Measurements from ENCODE around the gene ATP11B.

Gene ATP11B

GRCh38 chr3:182919866-182920357, 126.6 kb downstream of the ATP11B start:
- DNase-seq (ENCODE audit: insufficient read length, low spot score): no peak
- TF ChIP-seq POLR2A (IDR thresholded peaks at IDR 0.05; ENCODE audit: low read depth, low read length): no peak
- FAIRE-seq: peak; percentile 36

DNA sequence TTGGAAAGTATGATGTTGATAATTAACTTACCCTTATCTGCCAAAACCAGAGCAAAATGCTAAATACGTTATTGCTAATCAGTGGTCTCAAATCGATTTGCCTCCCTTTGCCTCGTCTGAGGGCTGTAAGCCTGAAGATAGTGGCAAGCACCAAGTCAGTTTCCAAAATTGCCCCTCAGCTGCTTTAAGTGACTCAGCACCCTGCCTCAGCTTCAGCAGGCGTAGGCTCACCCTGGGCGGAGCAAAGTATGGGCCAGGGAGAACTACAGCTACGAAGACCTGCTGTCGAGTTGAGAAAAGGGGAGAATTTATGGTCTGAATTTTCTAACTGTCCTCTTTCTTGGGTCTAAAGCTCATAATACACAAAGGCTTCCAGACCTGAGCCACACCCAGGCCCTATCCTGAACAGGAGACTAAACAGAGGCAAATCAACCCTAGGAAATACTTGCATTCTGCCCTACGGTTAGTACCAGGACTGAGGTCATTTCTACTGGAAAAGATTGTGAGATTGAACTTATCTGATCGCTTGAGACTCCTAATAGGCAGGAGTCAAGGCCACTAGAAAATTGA, 127.3 kb downstream of the ATP11B start:
- TF ChIP-seq POLR2A (IDR thresholded peaks at IDR 0.05; ENCODE audit: low read depth, low read length): no peak
- DNase-seq (ENCODE audit: insufficient read length, low spot score): no peak
- peak; percentile 80 for FAIRE-seq

DNA sequence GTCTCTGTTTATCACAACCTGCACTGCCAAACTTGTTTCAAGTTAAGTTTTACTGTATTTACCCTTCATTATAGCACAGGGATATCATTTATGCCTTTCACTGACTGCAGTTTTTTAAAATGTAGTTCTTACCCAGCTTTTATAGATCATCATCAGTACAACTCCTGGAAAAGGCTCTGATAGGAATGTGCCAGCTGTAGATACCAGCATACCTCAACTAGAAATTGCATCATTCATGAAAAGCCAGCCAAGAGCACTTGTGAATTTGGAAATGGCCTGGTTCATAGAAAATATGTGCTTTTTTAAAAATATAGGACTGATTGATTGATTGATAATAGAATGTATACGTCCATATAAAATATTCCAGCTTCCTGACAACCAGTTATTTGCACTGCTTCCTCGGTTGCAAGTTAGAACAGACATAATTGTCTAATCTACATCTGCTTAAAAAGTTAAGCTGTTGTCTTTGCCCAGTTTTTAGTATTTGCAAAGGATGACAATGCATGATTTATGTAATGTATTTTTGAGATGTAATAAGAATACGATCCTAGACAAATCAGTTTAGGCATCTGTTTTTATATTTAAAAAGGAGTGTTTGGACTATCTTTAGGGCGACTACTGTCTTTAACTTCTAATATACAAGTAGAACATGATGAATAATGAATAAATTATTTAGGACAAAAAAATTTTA, 128.5 kb downstream of the ATP11B start:
- FAIRE-seq (peak; percentile 67), DNase-seq (ENCODE audit: insufficient read length, low spot score) (no peak)
- no peak for TF ChIP-seq POLR2A (IDR thresholded peaks at IDR 0.05; ENCODE audit: low read depth, low read length)

DNA sequence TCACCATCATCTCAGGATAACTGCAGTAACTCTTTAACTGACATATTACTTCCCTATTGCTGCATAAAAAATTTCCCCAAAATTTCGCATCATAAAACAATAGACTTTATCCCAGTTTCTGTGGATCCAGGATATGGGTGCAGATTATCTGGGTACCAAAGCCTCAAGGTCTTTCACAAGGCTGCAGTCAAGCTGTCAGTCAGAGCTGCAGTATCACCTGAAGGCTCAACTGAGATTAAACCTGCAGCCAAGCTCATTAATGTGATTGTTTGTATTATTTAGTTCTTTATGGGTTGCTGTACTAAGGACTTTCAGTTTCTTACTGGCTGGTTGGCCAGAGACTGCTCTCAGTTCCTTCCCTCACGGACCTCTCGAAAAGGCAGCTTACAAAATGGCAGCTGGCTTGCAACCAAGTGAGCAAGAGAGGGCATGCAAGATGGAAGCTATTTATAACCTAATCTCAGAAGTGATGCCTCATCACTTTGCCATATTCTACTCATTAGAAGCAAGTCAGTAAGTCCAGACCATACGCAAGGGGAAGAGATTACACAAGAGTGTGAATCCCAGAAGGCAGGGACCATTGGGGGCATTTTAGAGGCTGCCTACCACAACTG, 132.1 kb downstream of the ATP11B start:
- no peak for DNase-seq (ENCODE audit: insufficient read length, low spot score)
- peak; percentile 70 for FAIRE-seq
- TF ChIP-seq POLR2A (IDR thresholded peaks at IDR 0.05; ENCODE audit: low read depth, low read length): no peak

- TF ChIP-seq POLR2A (IDR thresholded peaks at IDR 0.05; ENCODE audit: low read depth, low read length): no peak
- DNase-seq (ENCODE audit: insufficient read length, low spot score) (no peak), FAIRE-seq (no peak)
Measured at GRCh38 chr3:182925944-182926337, 132.6 kb downstream of the ATP11B start.

DNA sequence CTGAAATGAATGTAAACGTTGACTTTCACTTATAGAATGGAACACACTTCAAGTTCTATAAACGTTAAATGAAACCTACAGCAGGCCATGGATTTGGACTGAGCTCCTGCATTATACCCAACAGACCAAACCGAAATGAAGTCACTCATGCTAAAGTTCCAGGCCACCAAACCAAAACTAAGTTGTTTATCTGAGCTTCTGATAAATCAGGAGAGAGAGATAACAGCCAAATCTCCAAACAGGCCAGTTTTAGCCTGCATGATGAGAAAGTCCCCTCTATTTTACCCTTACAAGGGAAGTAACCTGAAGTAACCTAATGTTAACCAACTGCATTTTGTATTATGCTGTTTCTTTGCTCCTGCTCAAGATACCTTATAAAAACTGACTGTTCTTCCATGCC, 142.5 kb downstream of the ATP11B start:
- no peak for DNase-seq (ENCODE audit: insufficient read length, low spot score)
- no peak for TF ChIP-seq POLR2A (IDR thresholded peaks at IDR 0.05; ENCODE audit: low read depth, low read length)
- no peak for FAIRE-seq

DNA sequence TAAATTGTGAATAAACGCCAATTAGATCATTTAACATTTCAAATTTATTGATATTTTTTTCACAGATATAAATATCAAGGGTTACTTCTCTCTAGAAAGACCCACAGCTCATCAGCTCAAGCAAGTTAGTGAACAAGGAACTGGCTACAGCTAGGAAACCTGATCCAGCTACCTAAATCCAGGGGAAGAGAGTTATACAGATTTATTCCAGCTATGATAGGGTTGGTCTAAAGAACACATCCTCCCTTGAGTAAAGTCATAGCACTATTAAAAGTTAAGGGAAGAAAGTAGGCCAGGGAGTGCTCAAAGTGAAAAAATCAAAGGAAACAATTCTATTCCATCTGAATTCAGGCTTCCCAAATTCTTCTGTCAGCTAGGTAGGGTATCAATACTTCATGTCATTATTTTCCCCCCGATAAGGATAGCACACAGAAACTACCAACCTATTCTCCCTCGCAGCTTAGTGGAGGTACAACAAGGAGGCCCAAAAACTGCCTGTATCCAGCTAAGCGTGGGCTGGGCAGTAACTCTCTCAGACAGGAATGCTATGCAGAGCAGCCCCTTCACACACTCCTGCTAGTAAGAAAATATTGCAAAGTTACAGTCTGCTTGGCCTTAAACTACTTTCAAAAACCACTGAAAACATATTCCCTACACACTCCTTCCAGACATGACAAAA, 143.1 kb downstream of the ATP11B start:
- no peak for DNase-seq (ENCODE audit: insufficient read length, low spot score)
- FAIRE-seq: peak; percentile 45
- no peak for TF ChIP-seq POLR2A (IDR thresholded peaks at IDR 0.05; ENCODE audit: low read depth, low read length)

DNA sequence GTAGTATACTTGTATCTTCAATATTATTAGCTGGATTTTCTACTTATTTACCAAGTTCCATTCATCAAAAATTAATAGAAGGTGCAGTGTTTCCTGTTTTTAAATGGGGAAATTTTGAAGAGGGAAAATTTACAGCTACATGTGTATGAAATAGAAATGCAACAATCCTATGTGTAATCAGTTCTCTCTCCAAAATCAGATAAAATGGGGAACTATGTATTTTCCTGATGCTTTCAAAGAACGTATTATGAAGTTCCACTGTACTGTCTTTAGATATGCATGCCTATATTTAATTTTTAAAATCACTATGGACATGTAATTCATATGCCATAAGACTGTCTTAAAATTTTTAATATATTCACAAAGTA, 143.6 kb downstream of the ATP11B start:
- FAIRE-seq (no peak), DNase-seq (ENCODE audit: insufficient read length, low spot score) (no peak)
- TF ChIP-seq POLR2A (IDR thresholded peaks at IDR 0.05; ENCODE audit: low read depth, low read length): no peak

- peak; percentile 75 for FAIRE-seq
- no peak for TF ChIP-seq POLR2A (IDR thresholded peaks at IDR 0.05; ENCODE audit: low read depth, low read length)
- no peak for DNase-seq (ENCODE audit: insufficient read length, low spot score)
Measured at GRCh38 chr3:182937293-182938051, 144.2 kb downstream of the ATP11B start.

DNA sequence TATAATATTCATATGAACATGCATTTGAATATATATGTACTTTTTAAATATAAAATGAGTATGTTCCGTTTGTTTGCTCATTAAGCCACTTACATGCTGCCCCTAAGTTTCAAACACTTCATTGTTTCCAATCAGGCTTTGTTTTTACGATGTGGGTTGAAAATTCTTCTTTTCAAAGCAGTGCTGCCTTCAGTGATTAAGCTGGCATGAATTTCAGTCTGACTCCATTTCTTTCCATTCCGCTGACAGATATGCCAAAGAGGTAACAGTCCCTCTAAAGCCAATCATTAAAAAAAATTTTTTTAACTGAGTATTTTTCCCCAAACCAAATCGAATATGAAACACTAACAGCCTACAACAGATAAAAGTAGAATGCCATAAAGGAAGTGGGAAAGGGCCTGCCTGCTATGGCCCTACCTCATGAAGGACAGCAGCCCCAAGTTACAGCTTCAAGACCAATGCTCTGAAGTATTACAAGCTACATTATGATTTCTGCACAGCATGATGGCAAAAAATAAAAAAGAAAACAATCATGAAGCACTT, 147.0 kb downstream of the ATP11B start:
- no peak for TF ChIP-seq POLR2A (IDR thresholded peaks at IDR 0.05; ENCODE audit: low read depth, low read length)
- no peak for DNase-seq (ENCODE audit: insufficient read length, low spot score)
- no peak for FAIRE-seq

GRCh38 chr3:182941719-182942118, 148.4 kb downstream of the ATP11B start:
- no peak for DNase-seq (ENCODE audit: insufficient read length, low spot score)
- FAIRE-seq: no peak

GRCh38 chr3:182947888-182948287, 154.6 kb downstream of the ATP11B start:
- DNase-seq (ENCODE audit: insufficient read length, low spot score) (no peak), FAIRE-seq (peak; percentile 41)
- TF ChIP-seq POLR2A (IDR thresholded peaks at IDR 0.05; ENCODE audit: low read depth, low read length): no peak

More at GRCh38 chr3:182941719-182942118, 148.4 kb downstream of the ATP11B start:
- TF ChIP-seq POLR2A (IDR thresholded peaks at IDR 0.05; ENCODE audit: low read depth, low read length): no peak

DNA sequence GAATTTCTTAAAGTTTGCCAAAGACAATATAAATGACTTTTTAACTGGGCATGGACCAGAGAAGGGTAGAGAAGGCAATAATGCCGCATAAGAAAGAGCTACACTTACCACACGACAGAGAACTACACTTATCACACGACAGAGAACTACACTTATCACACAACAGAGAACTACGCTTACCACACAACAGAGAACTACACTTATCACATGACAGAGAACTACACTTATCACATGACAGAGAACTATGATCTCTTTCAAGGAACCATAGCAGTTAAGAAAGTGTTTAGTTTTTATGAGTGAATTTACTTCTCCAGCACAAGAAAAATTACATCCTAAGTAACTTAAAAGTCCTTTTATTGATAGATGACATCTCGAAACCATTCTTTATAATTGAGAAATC, 155.0 kb downstream of the ATP11B start:
- no peak for TF ChIP-seq POLR2A (IDR thresholded peaks at IDR 0.05; ENCODE audit: low read depth, low read length)
- FAIRE-seq (peak; percentile 57), DNase-seq (ENCODE audit: insufficient read length, low spot score) (no peak)
